Measurements from ENCODE around the gene KRCC1. TPM values are rescaled to one million over a fixed set of nuclear protein-coding genes. Genes with fewer than 3 reads are reported as not detected.

The KRCC1 gene
- total RNA-seq, 4 donors from 2014 or later, result 29.4 to 39.3 (median 32.2) TPM

- Histone ChIP-seq H3K36me3 (no peaks in the 10 kb centered on the region), H3K9me3 (no peaks in the 10 kb centered on the region), H3K4me1 (no peaks in the 10 kb centered on the region), H3K27me3 (no peaks in the 10 kb centered on the region), H3K4me3 (no peak overlapping the region), H3K27ac (no peak overlapping the region)
- no peak for DNase-seq (ENCODE audit: low spot score in 2 of 2)
- 83 to 91% methylated on average over 5 of the region's 5 CpGs for WGBS, 2 donors
- no peak for TF ChIP-seq POLR2A (IDR thresholded peaks at IDR 0.05)
- TF ChIP-seq EP300 (IDR thresholded peaks at IDR 0.05), result no peak
- no peak for TF ChIP-seq CTCF (IDR thresholded peaks at IDR 0.05)
Observed at GRCh38 chr2:88067189-88067588, 11.6 kb upstream of the KRCC1 start.

- Histone ChIP-seq H3K4me3 (no peak overlapping the region), H3K9me3 (no peaks in the 10 kb centered on the region), H3K27ac (no peak overlapping the region), H3K4me1 (no peaks in the 10 kb centered on the region), H3K36me3 (no peaks in the 10 kb centered on the region), H3K27me3 (no peaks in the 10 kb centered on the region)
- DNase-seq (ENCODE audit: low spot score in 2 of 2), result no peak
- WGBS, 2 donors, result 53 to 64% methylated on average over 4 of the region's 4 CpGs
- TF ChIP-seq CTCF (IDR thresholded peaks at IDR 0.05), result no peak
- TF ChIP-seq EP300 (IDR thresholded peaks at IDR 0.05), result no peak
- TF ChIP-seq POLR2A (IDR thresholded peaks at IDR 0.05), result no peak
Observed at GRCh38 chr2:88066543-88066942, 11.0 kb upstream of the KRCC1 start.

GRCh38 chr2:88061295-88061694, 5.7 kb upstream of the KRCC1 start:
- H3K9me3 ChIP-seq, result no peaks in the 10 kb centered on the region
- no peak for DNase-seq (ENCODE audit: low spot score in 2 of 2)
- H3K27ac ChIP-seq, result no peak overlapping the region
- WGBS, 2 donors, result 80 to 91% methylated on average over 3 of the region's 3 CpGs
- H3K4me3 ChIP-seq, result no peak overlapping the region
- TF ChIP-seq CTCF (IDR thresholded peaks at IDR 0.05) (no peak), POLR2A (IDR thresholded peaks at IDR 0.05) (no peak), EP300 (IDR thresholded peaks at IDR 0.05) (no peak)
- peaks cover 0 to 5% (median under 1%) of the 10 kb centered on the region in 4 donors for H3K4me1 ChIP-seq
- no peaks in the 10 kb centered on the region for H3K27me3 ChIP-seq
- no peaks in the 10 kb centered on the region for H3K36me3 ChIP-seq

GRCh38 chr2:88060907-88061275, 5.3 kb upstream of the KRCC1 start:
- 58 to 71% methylated on average over 2 of the region's 2 CpGs for WGBS, 2 donors
- Histone ChIP-seq H3K4me3 (no peak overlapping the region), H3K27me3 (no peaks in the 10 kb centered on the region), H3K27ac (no peak overlapping the region), H3K4me1 (peaks cover 0 to 9% (median 3%) of the 10 kb centered on the region in 4 donors), H3K9me3 (no peaks in the 10 kb centered on the region), H3K36me3 (no peaks in the 10 kb centered on the region)
- DNase-seq (ENCODE audit: low spot score in 2 of 2), result no peak
- TF ChIP-seq POLR2A (IDR thresholded peaks at IDR 0.05), result no peak
- no peak for TF ChIP-seq CTCF (IDR thresholded peaks at IDR 0.05)
- no peak for TF ChIP-seq EP300 (IDR thresholded peaks at IDR 0.05)

- DNase-seq (ENCODE audit: low spot score in 2 of 2), result no peak
- TF ChIP-seq POLR2A (IDR thresholded peaks at IDR 0.05) (no peak), CTCF (IDR thresholded peaks at IDR 0.05) (peak; percentile 64 to 79 (median 79))
- H3K9me3 ChIP-seq, result no peaks in the 10 kb centered on the region
- no peak overlapping the region for H3K4me3 ChIP-seq
- WGBS, 2 donors, result 44 to 51% methylated on average over 5 of the region's 5 CpGs
- H3K4me1 ChIP-seq, result peaks cover 0 to 9% (median 3%) of the 10 kb centered on the region in 4 donors
- no peak overlapping the region for H3K27ac ChIP-seq
- no peaks in the 10 kb centered on the region for H3K27me3 ChIP-seq
- no peaks in the 10 kb centered on the region for H3K36me3 ChIP-seq
Observed at GRCh38 chr2:88059979-88060906, 4.7 kb upstream of the KRCC1 start.

All from tibial nerve (tissue), 4 donors.